ENCODE data around the gene OR4D9.
A peak's percentile ranks its signal among the peaks of the same experiment; 100 is the strongest.
"Not testable (repeated sequence)": the region's sequence is repeated elsewhere in the genome, so short reads cannot be mapped to it uniquely, and the experiment has no call there.

OR4D9 gene

DNA sequence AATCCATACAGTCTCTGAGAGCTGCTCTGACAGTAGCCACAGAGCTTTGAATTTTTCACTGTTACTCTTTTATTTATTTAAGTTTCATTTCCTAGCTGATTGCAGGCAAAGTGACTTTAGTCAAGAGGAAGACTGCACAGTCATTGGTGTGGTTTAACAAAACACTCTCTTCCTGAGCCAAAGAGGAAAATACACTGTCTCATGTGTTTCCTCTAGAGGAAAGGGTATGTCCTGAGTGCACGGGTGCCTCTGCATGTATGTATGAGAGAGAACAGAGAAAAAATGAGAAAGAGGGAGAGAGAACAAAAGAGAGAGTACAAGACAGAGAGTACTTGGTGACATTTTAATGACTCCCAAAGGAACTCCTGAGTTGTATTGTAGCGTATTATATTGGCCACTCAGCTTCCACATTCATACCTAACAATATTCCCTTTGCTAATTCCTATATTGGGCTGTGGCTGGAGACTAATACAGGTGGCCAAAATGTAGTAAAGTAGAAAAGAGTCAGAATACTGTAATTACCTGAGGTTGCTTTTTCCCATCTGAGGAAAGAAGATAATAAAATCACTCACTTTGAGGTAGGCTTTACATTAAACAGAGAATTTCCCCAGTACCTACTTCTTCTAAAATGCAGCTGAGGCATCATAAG is at the start of gene OR4D9:
Gene OR4D9 (plus strand): TSS at position 599 of the 649 bp plus-strand sequence. CDS start 3,374 bp downstream, outside the sequence.
- DNase-seq (ENCODE audit: low read depth): peak; percentile 4

- no peak for DNase-seq (ENCODE audit: low read depth)
Measured at GRCh38 chr11:59463190-59463641, 48.1 kb upstream of the OR4D9 start.

GRCh38 chr11:59473015-59473414 is 38.3 kb upstream of the OR4D9 start, which contains the start of gene OR4D10:
TSS of gene OR4D10 (plus strand) at chr11:59473315. CDS start at chr11:59477430, 4,115 bp downstream.
- no peak for DNase-seq (ENCODE audit: low read depth)

DNA sequence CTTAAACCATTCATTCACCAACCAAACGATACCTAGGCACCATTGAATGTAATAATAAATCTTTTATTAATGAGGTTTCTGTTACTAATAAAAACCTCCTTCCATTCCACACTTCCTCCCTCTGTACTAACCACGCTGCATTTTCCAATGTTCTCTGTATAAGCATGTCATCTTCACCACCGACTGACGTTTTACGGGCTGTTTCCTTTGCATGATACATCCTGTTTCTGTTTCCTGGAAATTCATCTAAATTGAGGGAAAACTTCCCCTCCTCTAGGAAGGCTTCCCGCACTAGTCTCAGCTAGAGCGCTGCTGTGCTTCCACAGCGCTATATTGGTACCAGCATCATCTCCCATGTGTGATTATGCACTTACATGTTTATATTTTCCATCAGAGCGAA is 36.2 kb upstream of the OR4D9 start:
- no peak for DNase-seq (ENCODE audit: low read depth)

- no peak for DNase-seq (ENCODE audit: low read depth)
Measured at GRCh38 chr11:59479906-59480305, 31.4 kb upstream of the OR4D9 start.

DNA sequence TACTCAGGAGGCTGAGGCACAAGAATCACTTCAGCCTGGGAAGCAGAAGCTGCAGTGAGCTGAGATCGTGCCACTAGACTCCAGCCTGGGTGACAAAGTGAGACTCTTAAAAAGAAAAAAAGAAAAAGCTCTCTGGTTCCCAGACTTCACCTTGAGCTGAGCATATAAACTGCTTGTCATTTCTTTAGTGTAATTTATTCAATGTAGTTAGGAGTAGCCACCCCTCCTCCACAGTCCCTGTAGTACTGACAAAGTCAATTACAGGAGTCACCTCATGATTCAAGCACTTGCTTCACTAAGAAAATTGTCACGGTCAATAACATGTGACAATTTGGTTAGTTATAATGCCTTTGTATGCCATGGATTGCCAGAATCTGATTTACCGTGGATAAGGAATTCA is 31.0 kb upstream of the OR4D9 start:
- no peak for DNase-seq (ENCODE audit: low read depth)

DNA sequence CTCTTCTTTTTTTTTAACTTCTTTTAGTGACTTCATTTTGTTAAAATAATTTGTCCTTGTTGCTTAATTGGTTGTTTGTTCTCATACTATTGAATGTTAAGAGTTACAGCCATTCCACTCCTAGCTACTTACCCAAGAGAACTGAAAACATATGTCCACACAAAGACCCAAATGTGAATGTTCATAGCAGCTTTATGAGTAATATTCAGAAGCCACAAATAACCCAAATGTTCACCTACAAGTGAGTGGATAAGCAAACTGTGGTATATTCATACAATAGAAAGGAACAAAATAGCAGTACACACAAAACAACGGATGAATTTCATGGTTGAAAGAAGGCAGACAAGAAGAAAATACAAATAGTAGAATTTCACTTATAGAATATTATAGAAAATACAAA is 9.4 kb upstream of the OR4D9 start:
- no peak for DNase-seq (ENCODE audit: low read depth)

- no peak for DNase-seq (ENCODE audit: low read depth)
Measured at GRCh38 chr11:59503276-59503675, 8.1 kb upstream of the OR4D9 start, which contains the start of gene OR4D11. TSS of gene OR4D11 (plus strand) at chr11:59503576. CDS start at chr11:59503576, 0 bp downstream.

DNA sequence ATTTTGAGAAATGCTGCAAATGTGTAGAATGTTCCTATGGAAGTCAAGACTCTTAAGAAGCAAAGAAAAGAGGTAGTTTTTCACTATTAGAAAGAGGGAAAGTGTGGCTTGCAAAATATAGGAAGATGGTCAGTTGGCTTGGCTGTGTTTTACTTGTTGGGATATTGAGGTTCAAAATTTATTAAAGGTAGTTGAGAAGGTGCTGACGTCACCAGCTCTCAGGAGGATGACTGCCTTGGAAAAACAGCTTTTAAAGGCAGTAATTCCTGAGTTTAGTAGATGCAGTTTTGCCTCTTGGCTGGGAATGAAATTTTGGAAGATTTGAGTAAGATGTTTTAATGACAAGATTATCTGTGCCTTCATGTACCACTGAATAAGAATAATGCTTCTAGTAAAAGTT is 336 bp downstream of the OR4D9 start:
- no peak for DNase-seq (ENCODE audit: low read depth)

- DNase-seq (ENCODE audit: low read depth): not testable (repeated sequence)
Measured at GRCh38 chr11:59520139-59520538, 8.8 kb downstream of the OR4D9 start.

- no peak for DNase-seq (ENCODE audit: low read depth)
Measured at GRCh38 chr11:59520741-59521140, 9.4 kb downstream of the OR4D9 start.

- no peak for DNase-seq (ENCODE audit: low read depth)
Measured at GRCh38 chr11:59523541-59523940, 12.2 kb downstream of the OR4D9 start.

- no peak for DNase-seq (ENCODE audit: low read depth)
Measured at GRCh38 chr11:59528711-59529110, 17.4 kb downstream of the OR4D9 start.

- no peak for DNase-seq (ENCODE audit: low read depth)
Measured at GRCh38 chr11:59532620-59533019, 21.3 kb downstream of the OR4D9 start.

GRCh38 chr11:59534676-59535075 is 23.3 kb downstream of the OR4D9 start:
- DNase-seq (ENCODE audit: low read depth): no peak

DNA sequence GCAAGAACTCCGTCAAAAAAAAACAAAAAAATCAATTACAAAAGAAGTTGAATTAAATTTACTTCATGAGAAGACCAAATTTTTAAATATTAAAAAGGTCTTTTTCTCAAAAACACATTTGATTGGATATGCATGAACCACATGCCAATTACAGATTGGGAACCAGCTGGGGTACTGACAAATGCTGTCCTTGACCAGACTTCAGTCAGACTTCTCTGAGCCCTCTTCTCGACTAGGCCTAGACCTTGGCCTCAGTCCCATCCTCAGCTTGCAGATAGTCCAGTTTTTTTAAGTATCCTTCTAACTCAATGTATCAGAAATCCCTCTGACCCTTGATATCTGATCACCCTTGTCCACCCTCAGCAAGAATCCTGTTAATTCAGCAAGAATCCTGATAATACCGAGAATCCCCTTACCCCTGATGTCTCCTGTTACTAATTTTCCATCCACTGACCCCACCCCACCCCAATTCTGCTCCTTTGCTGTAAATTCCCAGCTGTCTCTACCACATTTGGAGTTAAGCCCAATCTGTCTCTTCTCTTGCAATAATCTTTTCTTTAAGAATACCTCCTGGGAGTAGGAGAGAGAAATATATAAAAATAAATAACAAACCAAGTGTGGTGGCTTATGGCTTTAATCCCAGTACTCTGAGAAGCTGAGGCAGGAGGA is 30.9 kb downstream of the OR4D9 start:
- DNase-seq (ENCODE audit: low read depth): no peak

GRCh38 chr11:59543713-59544112 is 32.4 kb downstream of the OR4D9 start:
- DNase-seq (ENCODE audit: low read depth): not testable (repeated sequence)

DNA sequence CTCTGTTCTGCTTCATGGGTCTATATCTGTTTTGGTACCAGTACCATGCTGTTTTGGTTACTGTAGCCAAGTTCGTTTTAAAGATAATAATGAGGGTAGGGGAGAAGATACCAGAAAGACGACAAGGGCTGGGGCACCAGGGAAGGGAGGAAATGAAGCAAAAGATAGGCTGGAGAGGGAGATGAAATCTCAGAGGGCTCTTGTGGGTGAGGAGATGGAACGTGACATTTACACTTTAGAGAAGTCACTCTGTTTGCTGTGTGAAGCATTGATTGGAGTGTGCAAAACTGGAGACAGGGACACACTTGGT is 33.5 kb downstream of the OR4D9 start:
- DNase-seq (ENCODE audit: low read depth): no peak

GRCh38 chr11:59545179-59546020 is 34.1 kb downstream of the OR4D9 start:
- DNase-seq (ENCODE audit: low read depth): peak; percentile 97

DNA sequence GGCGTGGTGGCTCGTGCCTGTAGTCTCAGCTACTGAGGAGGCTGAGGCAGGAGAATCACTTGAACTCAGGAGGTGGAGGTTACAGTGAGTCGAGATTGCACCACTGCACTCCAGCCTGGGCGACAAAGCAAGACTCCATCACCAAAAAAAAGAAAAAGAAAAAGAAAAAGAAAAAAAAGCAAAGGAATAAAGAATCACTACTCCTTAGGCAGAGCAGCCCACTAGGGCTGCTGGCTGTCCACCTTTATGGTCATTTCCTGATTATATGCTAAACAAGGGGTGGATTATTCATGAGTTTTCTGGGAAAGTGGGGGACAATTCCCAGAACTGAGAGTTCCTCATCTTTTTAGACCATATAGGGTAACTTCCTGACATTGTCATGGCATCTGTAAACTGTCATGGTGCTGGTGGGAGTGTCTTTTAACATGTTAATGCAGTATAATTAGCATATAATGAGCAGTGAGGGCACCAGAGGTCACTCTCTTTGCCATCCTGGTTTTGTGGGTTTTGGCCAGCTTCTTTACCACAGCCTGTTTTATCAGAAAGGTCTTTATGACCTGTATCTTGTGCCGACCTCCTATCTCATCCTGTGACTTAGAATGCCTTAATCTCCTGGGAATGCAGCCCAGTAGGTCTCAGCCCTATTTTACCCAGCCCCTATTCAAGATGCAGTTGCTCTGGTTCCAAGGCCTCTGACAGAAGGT is 36.4 kb downstream of the OR4D9 start:
- DNase-seq (ENCODE audit: low read depth): not testable (repeated sequence)

- no peak for DNase-seq (ENCODE audit: low read depth)
Measured at GRCh38 chr11:59548309-59548656, 36.9 kb downstream of the OR4D9 start.

GRCh38 chr11:59550368-59550841 is 39.1 kb downstream of the OR4D9 start:
- DNase-seq (ENCODE audit: low read depth): peak; percentile 97
